ENCODE data around the gene MTCP1. TPM values are rescaled to one million over a fixed set of nuclear protein-coding genes. Genes with fewer than 3 reads are reported as not detected.
A peak's percentile ranks its signal among the peaks of the same experiment; 100 is the strongest.

MTCP1 gene
- polyA plus RNA-seq (2014; cell fraction: cytosol; rRNA removed): 2.6 and 3.5 TPM in 2 replicates
- polyA plus RNA-seq (2014; cell fraction: nucleus; rRNA removed): 9.6 and 10.2 TPM in 2 replicates

GRCh38 chrX:155070975-155071693 is at the start of gene MTCP1, which contains the start of the genes BRCC3 and CMC4:
Gene MTCP1, minus strand, starts transcription at chrX:155071136. Its CDS starts 5,126 bp downstream, at chrX:155066010.
Gene BRCC3, plus strand, starts transcription at chrX:155071508. Its CDS starts 20 bp downstream, at chrX:155071528.
Gene CMC4, minus strand, starts transcription at chrX:155071136. Its CDS starts 7,113 bp downstream, at chrX:155064023.
- peak; percentile 76 for DNase-seq (ENCODE audit: low spot score)

- DNase-seq (ENCODE audit: low spot score): no peak
These were observed 44.4 kb upstream of the MTCP1 start for GRCh38 chrX:155115174-155115819.

GRCh38 chrX:155113097-155113496 is 42.2 kb upstream of the MTCP1 start:
- no peak for DNase-seq (ENCODE audit: low spot score)

GRCh38 chrX:155112171-155112570 is 41.2 kb upstream of the MTCP1 start:
- DNase-seq (ENCODE audit: low spot score): no peak

- DNase-seq (ENCODE audit: low spot score): no peak
These were observed 37.5 kb upstream of the MTCP1 start for GRCh38 chrX:155108427-155108826.

GRCh38 chrX:155105919-155106318 is 35.0 kb upstream of the MTCP1 start:
- no peak for DNase-seq (ENCODE audit: low spot score)

- peak; percentile 30 for DNase-seq (ENCODE audit: low spot score)
These were observed 23.6 kb upstream of the MTCP1 start for GRCh38 chrX:155094468-155095061.

GRCh38 chrX:155086961-155087735 is 16.2 kb upstream of the MTCP1 start:
- DNase-seq (ENCODE audit: low spot score): no peak

- no peak for DNase-seq (ENCODE audit: low spot score)
These were observed 15.4 kb upstream of the MTCP1 start for GRCh38 chrX:155086202-155086840.

- DNase-seq (ENCODE audit: low spot score): peak; percentile 7
These were observed 851 bp upstream of the MTCP1 start for GRCh38 chrX:155071694-155072280.

- no peak for DNase-seq (ENCODE audit: low spot score)
These were observed 317 bp downstream of the MTCP1 start for GRCh38 chrX:155070663-155070974.

GRCh38 chrX:155070038-155070437 is 898 bp downstream of the MTCP1 start:
- DNase-seq (ENCODE audit: low spot score): no peak

- DNase-seq (ENCODE audit: low spot score): no peak
These were observed 1.5 kb downstream of the MTCP1 start for GRCh38 chrX:155069414-155069813.

- no peak for DNase-seq (ENCODE audit: low spot score)
These were observed 2.8 kb downstream of the MTCP1 start for GRCh38 chrX:155068165-155068564.

GRCh38 chrX:155065035-155065734 is 5.8 kb downstream of the MTCP1 start:
- DNase-seq (ENCODE audit: low spot score): no peak

- DNase-seq (ENCODE audit: low spot score): no peak
These were observed 9.2 kb downstream of the MTCP1 start for GRCh38 chrX:155061760-155062159.

GRCh38 chrX:155056877-155057792 is 13.8 kb downstream of the MTCP1 start:
- DNase-seq (ENCODE audit: low spot score): peak; percentile 51

- DNase-seq (ENCODE audit: low spot score): no peak
These were observed 14.5 kb downstream of the MTCP1 start for GRCh38 chrX:155056471-155056870.

GRCh38 chrX:155055494-155055893 is 15.4 kb downstream of the MTCP1 start:
- DNase-seq (ENCODE audit: low spot score): no peak

All from SK-N-DZ (cell line).